ENCODE measurements around the gene RPS18. TPM values are rescaled to one million over a fixed set of nuclear protein-coding genes. Genes with fewer than 3 reads are reported as not detected.

RPS18 gene
- total and polyA plus RNA-seq, 2 of the 13 experiments (the other 11 are each of a cell fraction or from before 2014, with no cell fraction given): 3,896 to 5,806 TPM

DNA sequence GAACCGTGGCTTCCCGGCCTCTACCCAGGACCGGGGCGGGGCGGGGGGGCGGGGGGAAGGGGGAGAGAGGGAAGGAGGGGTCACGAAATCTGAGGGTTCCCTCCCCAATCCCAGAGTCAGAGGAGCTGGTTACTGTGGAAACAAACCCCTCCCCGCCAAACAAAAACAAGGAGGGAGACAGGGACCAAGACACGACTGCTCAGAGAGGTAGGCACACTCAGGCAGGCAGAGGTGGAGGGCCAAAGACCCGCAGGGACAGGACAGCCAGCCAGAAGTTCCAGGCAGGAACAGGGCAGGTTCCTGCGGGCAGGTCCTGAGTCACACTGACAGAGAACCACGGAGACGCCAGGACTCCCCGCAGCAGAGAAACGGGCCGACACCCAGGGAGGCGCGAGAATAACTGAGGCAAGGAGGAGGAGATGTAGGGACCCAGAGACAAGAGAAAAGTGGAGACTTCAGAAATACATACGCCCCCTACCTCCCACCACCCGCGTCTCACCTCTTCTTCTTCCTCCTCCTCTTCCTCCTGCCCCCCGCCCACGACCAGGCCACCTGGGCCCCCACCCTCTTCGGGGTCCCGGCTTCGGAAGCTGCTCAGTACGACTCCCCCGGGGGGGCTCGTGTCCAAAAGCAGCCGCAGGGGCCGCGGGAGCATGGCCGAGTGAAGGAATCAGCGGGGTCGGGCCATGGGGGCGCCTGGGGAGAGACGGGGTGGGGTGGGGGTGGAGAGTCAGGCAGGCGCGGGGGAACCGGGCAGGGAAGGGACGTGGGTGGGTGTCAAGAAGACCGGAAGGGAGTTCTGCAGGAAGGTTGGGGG, 26.3 kb downstream of the RPS18 start (continued):
- TF ChIP-seq SP1 (IDR thresholded peaks at IDR 0.05): no peak
- TF ChIP-seq SP1 (CRISPR knock-in tag; IDR thresholded peaks at IDR 0.05): 0 out of 2 replicates have a peak, but pooled peaks have one; percentile 34
- TF ChIP-seq ZFX (CRISPR knock-in tag; IDR thresholded peaks at IDR 0.05; ENCODE audit: low read depth): no peak; the same call in 1 of the 2 replicates
- TF ChIP-seq, protein P1, sequence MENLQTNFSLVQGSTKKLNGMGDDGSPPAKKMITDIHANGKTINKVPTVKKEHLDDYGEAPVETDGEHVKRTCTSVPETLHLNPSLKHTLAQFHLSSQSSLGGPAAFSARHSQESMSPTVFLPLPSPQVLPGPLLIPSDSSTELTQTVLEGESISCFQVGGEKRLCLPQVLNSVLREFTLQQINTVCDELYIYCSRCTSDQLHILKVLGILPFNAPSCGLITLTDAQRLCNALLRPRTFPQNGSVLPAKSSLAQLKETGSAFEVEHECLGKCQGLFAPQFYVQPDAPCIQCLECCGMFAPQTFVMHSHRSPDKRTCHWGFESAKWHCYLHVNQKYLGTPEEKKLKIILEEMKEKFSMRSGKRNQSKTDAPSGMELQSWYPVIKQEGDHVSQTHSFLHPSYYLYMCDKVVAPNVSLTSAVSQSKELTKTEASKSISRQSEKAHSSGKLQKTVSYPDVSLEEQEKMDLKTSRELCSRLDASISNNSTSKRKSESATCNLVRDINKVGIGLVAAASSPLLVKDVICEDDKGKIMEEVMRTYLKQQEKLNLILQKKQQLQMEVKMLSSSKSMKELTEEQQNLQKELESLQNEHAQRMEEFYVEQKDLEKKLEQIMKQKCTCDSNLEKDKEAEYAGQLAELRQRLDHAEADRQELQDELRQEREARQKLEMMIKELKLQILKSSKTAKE (CRISPR knock-in tag; IDR thresholded peaks at IDR 0.05; ENCODE audit: borderline replicate concordance): no peak
- TF ChIP-seq, protein P2, sequence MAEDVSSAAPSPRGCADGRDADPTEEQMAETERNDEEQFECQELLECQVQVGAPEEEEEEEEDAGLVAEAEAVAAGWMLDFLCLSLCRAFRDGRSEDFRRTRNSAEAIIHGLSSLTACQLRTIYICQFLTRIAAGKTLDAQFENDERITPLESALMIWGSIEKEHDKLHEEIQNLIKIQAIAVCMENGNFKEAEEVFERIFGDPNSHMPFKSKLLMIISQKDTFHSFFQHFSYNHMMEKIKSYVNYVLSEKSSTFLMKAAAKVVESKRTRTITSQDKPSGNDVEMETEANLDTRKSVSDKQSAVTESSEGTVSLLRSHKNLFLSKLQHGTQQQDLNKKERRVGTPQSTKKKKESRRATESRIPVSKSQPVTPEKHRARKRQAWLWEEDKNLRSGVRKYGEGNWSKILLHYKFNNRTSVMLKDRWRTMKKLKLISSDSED (CRISPR knock-in tag; IDR thresholded peaks at IDR 0.05): no peak
- TF ChIP-seq TCF12 (IDR thresholded peaks at IDR 0.05): no peak
- no peak for TF ChIP-seq TCF12 (CRISPR knock-in tag; IDR thresholded peaks at IDR 0.05)
- TF ChIP-seq ZNF3 (CRISPR knock-in tag; IDR thresholded peaks at IDR 0.05): no peak
- no peak for TF ChIP-seq RFX1 (IDR thresholded peaks at IDR 0.05)
- TF ChIP-seq MIXL1 (CRISPR knock-in tag; IDR thresholded peaks at IDR 0.05): no peak
- TF ChIP-seq EEA1 (CRISPR knock-in tag; IDR thresholded peaks at IDR 0.05; ENCODE audit: borderline replicate concordance): no peak
- peak; percentile 31; the same call in 1 of the 2 replicates for TF ChIP-seq HDAC1 (CRISPR knock-in tag; IDR thresholded peaks at IDR 0.05)
- 0 out of 2 replicates have a peak, but pooled peaks have one; percentile 24 for TF ChIP-seq MXD4 (CRISPR knock-in tag; IDR thresholded peaks at IDR 0.05)
- TF ChIP-seq, protein P3, sequence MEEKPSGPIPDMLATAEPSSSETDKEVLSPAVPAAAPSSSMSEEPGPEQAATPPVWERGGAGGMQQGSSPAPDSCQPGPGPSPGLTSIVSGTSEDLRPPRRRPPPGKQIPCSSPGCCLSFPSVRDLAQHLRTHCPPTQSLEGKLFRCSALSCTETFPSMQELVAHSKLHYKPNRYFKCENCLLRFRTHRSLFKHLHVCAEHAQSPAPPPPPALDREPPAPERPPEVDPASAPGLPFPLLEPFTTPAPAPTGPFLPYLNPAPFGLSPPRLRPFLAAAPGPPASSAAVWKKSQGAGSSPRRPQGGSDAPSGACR (CRISPR knock-in tag; IDR thresholded peaks at IDR 0.05): no peak
- TF ChIP-seq SMARCC2 (IDR thresholded peaks at IDR 0.05): no peak
- no peak for TF ChIP-seq EP300 (IDR thresholded peaks at IDR 0.05; ENCODE audit: low read depth in 2 of 2, low read length in 2 of 2)
- TF ChIP-seq EP300 (CRISPR knock-in tag; IDR thresholded peaks at IDR 0.05; ENCODE audit: borderline replicate concordance): no peak
- no peak for TF ChIP-seq ZNF331 (CRISPR knock-in tag; IDR thresholded peaks at IDR 0.05)
- TF ChIP-seq RFXANK (CRISPR knock-in tag; IDR thresholded peaks at IDR 0.05): no peak
- TF ChIP-seq, protein P4, sequence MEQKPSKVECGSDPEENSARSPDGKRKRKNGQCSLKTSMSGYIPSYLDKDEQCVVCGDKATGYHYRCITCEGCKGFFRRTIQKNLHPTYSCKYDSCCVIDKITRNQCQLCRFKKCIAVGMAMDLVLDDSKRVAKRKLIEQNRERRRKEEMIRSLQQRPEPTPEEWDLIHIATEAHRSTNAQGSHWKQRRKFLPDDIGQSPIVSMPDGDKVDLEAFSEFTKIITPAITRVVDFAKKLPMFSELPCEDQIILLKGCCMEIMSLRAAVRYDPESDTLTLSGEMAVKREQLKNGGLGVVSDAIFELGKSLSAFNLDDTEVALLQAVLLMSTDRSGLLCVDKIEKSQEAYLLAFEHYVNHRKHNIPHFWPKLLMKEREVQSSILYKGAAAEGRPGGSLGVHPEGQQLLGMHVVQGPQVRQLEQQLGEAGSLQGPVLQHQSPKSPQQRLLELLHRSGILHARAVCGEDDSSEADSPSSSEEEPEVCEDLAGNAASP (CRISPR knock-in tag; IDR thresholded peaks at IDR 0.05; ENCODE audit: borderline replicate concordance): no peak
- no peak for TF ChIP-seq ZFP62 (CRISPR knock-in tag; IDR thresholded peaks at IDR 0.05)
- TF ChIP-seq MEF2D (CRISPR knock-in tag; IDR thresholded peaks at IDR 0.05): no peak
- TF ChIP-seq, protein P5, sequence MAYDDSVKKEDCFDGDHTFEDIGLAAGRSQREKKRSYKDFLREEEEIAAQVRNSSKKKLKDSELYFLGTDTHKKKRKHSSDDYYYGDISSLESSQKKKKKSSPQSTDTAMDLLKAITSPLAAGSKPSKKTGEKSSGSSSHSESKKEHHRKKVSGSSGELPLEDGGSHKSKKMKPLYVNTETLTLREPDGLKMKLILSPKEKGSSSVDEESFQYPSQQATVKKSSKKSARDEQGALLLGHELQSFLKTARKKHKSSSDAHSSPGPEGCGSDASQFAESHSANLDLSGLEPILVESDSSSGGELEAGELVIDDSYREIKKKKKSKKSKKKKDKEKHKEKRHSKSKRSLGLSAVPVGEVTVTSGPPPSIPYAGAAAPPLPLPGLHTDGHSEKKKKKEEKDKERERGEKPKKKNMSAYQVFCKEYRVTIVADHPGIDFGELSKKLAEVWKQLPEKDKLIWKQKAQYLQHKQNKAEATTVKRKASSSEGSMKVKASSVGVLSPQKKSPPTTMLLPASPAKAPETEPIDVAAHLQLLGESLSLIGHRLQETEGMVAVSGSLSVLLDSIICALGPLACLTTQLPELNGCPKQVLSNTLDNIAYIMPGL (CRISPR knock-in tag; IDR thresholded peaks at IDR 0.05; ENCODE audit: borderline replicate concordance in 1 of 2, low read depth in 1 of 2): no peak
- TF ChIP-seq ZMYM3 (CRISPR knock-in tag; IDR thresholded peaks at IDR 0.05): 0 out of 2 replicates have a peak, but pooled peaks have one; percentile 19
- TF ChIP-seq ZNF761 (CRISPR knock-in tag; conservative IDR thresholded peaks at IDR 0.05): no peak

Data from HepG2 (cell line).